ENCODE data around the gene FAM217A.

DNA sequence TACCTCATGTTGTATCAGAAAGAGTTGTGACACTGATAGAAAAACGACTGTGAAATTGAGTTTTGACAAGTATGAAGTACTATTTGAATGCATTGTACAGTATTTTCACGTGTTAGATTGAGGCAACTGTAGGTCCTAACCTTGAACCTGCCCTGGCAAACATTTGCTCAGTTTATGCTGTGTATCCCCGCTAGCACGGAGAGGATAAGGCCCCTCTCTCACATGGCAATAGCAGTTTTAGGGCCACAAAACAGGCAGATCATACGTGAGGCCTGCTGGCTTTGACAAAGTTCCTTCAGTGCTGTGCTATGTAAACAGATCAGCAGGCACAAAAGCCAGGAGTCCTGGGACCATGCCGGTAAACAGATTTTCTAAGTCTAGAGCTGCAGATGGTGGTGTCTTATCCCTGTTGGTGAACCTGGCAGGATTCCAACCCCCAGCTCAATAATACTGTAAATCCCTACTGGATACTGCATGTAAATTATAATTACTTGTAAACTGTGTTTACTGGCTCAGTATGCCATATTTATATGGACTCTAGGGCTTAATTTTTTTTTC, 23.8 kb upstream of the FAM217A start:
- TF ChIP-seq RAD21 (IDR thresholded peaks at IDR 0.05; ENCODE audit: low read depth) (no peak), EGR1 (IDR thresholded peaks at IDR 0.05) (no peak), TAF1 (IDR thresholded peaks at IDR 0.05; ENCODE audit: low read depth) (no peak), CEBPB (IDR thresholded peaks at IDR 0.05) (no peak)
- TF ChIP-seq, protein P1, sequence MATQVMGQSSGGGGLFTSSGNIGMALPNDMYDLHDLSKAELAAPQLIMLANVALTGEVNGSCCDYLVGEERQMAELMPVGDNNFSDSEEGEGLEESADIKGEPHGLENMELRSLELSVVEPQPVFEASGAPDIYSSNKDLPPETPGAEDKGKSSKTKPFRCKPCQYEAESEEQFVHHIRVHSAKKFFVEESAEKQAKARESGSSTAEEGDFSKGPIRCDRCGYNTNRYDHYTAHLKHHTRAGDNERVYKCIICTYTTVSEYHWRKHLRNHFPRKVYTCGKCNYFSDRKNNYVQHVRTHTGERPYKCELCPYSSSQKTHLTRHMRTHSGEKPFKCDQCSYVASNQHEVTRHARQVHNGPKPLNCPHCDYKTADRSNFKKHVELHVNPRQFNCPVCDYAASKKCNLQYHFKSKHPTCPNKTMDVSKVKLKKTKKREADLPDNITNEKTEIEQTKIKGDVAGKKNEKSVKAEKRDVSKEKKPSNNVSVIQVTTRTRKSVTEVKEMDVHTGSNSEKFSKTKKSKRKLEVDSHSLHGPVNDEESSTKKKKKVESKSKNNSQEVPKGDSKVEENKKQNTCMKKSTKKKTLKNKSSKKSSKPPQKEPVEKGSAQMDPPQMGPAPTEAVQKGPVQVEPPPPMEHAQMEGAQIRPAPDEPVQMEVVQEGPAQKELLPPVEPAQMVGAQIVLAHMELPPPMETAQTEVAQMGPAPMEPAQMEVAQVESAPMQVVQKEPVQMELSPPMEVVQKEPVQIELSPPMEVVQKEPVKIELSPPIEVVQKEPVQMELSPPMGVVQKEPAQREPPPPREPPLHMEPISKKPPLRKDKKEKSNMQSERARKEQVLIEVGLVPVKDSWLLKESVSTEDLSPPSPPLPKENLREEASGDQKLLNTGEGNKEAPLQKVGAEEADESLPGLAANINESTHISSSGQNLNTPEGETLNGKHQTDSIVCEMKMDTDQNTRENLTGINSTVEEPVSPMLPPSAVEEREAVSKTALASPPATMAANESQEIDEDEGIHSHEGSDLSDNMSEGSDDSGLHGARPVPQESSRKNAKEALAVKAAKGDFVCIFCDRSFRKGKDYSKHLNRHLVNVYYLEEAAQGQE (IDR thresholded peaks at IDR 0.05; ENCODE audit: low read depth): no peak

Data from Ishikawa (cell line).